Keratinocyte (primary cell): Measurements from ENCODE around the gene PTPRN2.

ENCODE experiments used
- CTCF ChIP-seq, 3 experiments: IDR thresholded peaks in 1 of 3; conservative IDR thresholded peaks in 1 of 3; optimal IDR thresholded peaks in 1 of 3; 2 replicates in 2 of 3; 3 replicates in 1 of 3; pipeline versions ENCODE3 to v1.5.1; 2011; ENCODE audit warnings: low read length in 3 of 3, mild to moderate bottlenecking in 3 of 3, moderate library complexity in 2 of 3, control low read depth in 1 of 3, inconsistent platforms in 1 of 3; ENCODE audit not compliant: insufficient read depth in 2 of 3; ENCODE audit errors: extremely low read depth in 1 of 3
- EZH2 ChIP-seq: IDR thresholded peaks from one replicate; pipeline ENCODE4 v1.6.1; 2012; ENCODE audit warnings: inconsistent platforms, mild to moderate bottlenecking, low read length, moderate library complexity

- TF ChIP-seq CTCF (optimal IDR thresholded peaks at IDR 0.05 in 1 of 3, IDR thresholded peaks at IDR 0.05 in 1 of 3, conservative IDR thresholded peaks at IDR 0.05 in 1 of 3; ENCODE audit: extremely low read depth in 1 of 3, insufficient read depth in 2 of 3, low read length in 3 of 3) = no peak
- TF ChIP-seq EZH2 = no peak
Observed at GRCh38 chr7:157984423-157985163, 603.0 kb downstream of the PTPRN2 start.
